Endothelial cell (in vitro differentiated cells): ENCODE data around the gene FUBP3. TPM values are rescaled to one million over a fixed set of nuclear protein-coding genes. Genes with fewer than 3 reads are reported as not detected.

ENCODE experiments used
- DNase-seq: peaks from one replicate; pipeline ENCODE4 v3.0.0; 2021; ENCODE audit warnings: low spot score
- H3K27ac Mint-ChIP-seq: one replicate; pipeline ENCODE4 v1.8.0; 2021; ENCODE audit warnings: mixed read lengths, inconsistent platforms; ENCODE audit not compliant: unreplicated experiment
- H3K27me3 Mint-ChIP-seq: one replicate; pipeline ENCODE4 v1.8.0; 2021; ENCODE audit warnings: mild to moderate bottlenecking, moderate library complexity, mixed read lengths, inconsistent platforms; ENCODE audit not compliant: unreplicated experiment
- H3K36me3 Mint-ChIP-seq: one replicate; pipeline ENCODE4 v1.8.0; 2021; ENCODE audit warnings: mild to moderate bottlenecking, low read depth, mixed read lengths, inconsistent platforms; ENCODE audit not compliant: unreplicated experiment
- H3K4me1 Mint-ChIP-seq: one replicate; pipeline ENCODE4 v1.8.0; 2021; ENCODE audit warnings: mild to moderate bottlenecking, mixed read lengths, inconsistent platforms; ENCODE audit not compliant: unreplicated experiment
- H3K4me3 Mint-ChIP-seq: one replicate; pipeline ENCODE4 v1.8.0; 2021; ENCODE audit warnings: mild to moderate bottlenecking, mixed read lengths, inconsistent platforms; ENCODE audit not compliant: unreplicated experiment
- H3K9me3 Mint-ChIP-seq: one replicate; pipeline ENCODE4 v1.8.0; 2021; ENCODE audit warnings: mixed read lengths, inconsistent platforms; ENCODE audit not compliant: unreplicated experiment
- CTCF ChIP-seq: fragments of 200-600 bp; sonication (generic); IDR thresholded peaks from one replicate; pipeline ENCODE4 v1.5.0; 2021; ENCODE audit warnings: antibody characterized with exemption; ENCODE audit not compliant: unreplicated experiment
- total RNA-seq: library from RNA; stranded (reverse); fragmentation: NEBNext Ultra II Directional; extraction: Animal tissue kit (Norgen Biotek cat#: 25700); gene quantifications from one replicate; pipeline ENCODE4 v1.2.1, GENCODE V29; 2021; ENCODE audit not compliant: unreplicated experiment

FUBP3 gene
- total RNA-seq, 1 donor from 2014 or later: 61.9 TPM

- Mint-ChIP-seq H3K27ac (no peak overlapping the region), H3K9me3 (no peaks in the 10 kb centered on the region), H3K27me3 (peaks cover 2% of the 10 kb centered on the region), H3K36me3 (no peaks in the 10 kb centered on the region), H3K4me3 (no peak overlapping the region), H3K4me1 (peaks cover 12% of the 10 kb centered on the region)
- TF ChIP-seq CTCF: no peak
- DNase-seq: no peak
Measured at GRCh38 chr9:130563797-130564196, 15.6 kb upstream of the FUBP3 start.

- Mint-ChIP-seq H3K27me3 (no peaks in the 10 kb centered on the region), H3K4me1 (peaks cover 9% of the 10 kb centered on the region), H3K4me3 (no peak overlapping the region), H3K27ac (no peak overlapping the region), H3K36me3 (no peaks in the 10 kb centered on the region), H3K9me3 (no peaks in the 10 kb centered on the region)
- DNase-seq: no peak
- TF ChIP-seq CTCF: no peak
Measured at GRCh38 chr9:130565792-130566191, 13.6 kb upstream of the FUBP3 start.

- Mint-ChIP-seq H3K27me3 (no peaks in the 10 kb centered on the region), H3K36me3 (no peaks in the 10 kb centered on the region), H3K4me1 (peaks cover 7% of the 10 kb centered on the region), H3K9me3 (no peaks in the 10 kb centered on the region), H3K4me3 (no peak overlapping the region), H3K27ac (no peak overlapping the region)
- DNase-seq: no peak
- TF ChIP-seq CTCF: no peak
Measured at GRCh38 chr9:130570208-130570607, 9.2 kb upstream of the FUBP3 start.

GRCh38 chr9:130575514-130575913, 3.9 kb upstream of the FUBP3 start:
- no peaks in the 10 kb centered on the region for H3K36me3 Mint-ChIP-seq
- no peak for DNase-seq
- no peaks in the 10 kb centered on the region for H3K9me3 Mint-ChIP-seq
- H3K27ac Mint-ChIP-seq: no peak overlapping the region
- TF ChIP-seq CTCF: no peak
- no peaks in the 10 kb centered on the region for H3K27me3 Mint-ChIP-seq
- no peak overlapping the region for H3K4me3 Mint-ChIP-seq
- H3K4me1 Mint-ChIP-seq: peaks cover 12% of the 10 kb centered on the region

- TF ChIP-seq CTCF: no peak
- peaks cover 5% of the 10 kb centered on the region for H3K36me3 Mint-ChIP-seq
- peaks cover 19% of the 10 kb centered on the region for H3K4me1 Mint-ChIP-seq
- no peak for DNase-seq
- no peak overlapping the region for H3K27ac Mint-ChIP-seq
- no peaks in the 10 kb centered on the region for H3K27me3 Mint-ChIP-seq
- no peaks in the 10 kb centered on the region for H3K9me3 Mint-ChIP-seq
- no peak overlapping the region for H3K4me3 Mint-ChIP-seq
Measured at GRCh38 chr9:130576176-130576575, 3.2 kb upstream of the FUBP3 start.
